ENCODE results near the gene LRRC27. TPM values are rescaled to one million over a fixed set of nuclear protein-coding genes. Genes with fewer than 3 reads are reported as not detected.

Gene LRRC27
- total and polyA plus RNA-seq, 2 of the 4 experiments (the other 2 are of a cell fraction), result 3.8 to 5.3 TPM

- Histone ChIP-seq H3K4me3 (ENCODE audit: insufficient read depth, low read depth, low read length) (no peak overlapping the region), H2BK15ac (ENCODE audit: low read depth, low read length) (no peak overlapping the region), H3K9me1 (ENCODE audit: insufficient read depth, low read length) (0 out of 2 replicates have a peak, but pooled peaks cover 3% of the 10 kb centered on the region), H3K9me3 (ENCODE audit: control insufficient read depth, insufficient read depth, low read length) (no peaks in the 10 kb centered on the region), H3K4me2 (ENCODE audit: low read depth, low read length) (no peak overlapping the region), H4K8ac (ENCODE audit: low read depth in 2 of 2, low read length in 2 of 2) (no peak overlapping the region), H3K14ac (replicated peaks; ENCODE audit: low read depth, low read length) (no peak overlapping the region), H2AFZ (replicated peaks; ENCODE audit: low read length, poor library complexity) (no peak overlapping the region), H2AK9ac (replicated peaks; ENCODE audit: low read depth, low read length, poor library complexity) (no peak overlapping the region), H3K4ac (ENCODE audit: low read depth, low read length) (no peak overlapping the region), H3K56ac (ENCODE audit: extremely low read depth, insufficient read depth, low read length) (no peak overlapping the region), H2BK20ac (ENCODE audit: low read depth, low read length) (no peak overlapping the region), H2AK5ac (ENCODE audit: low read depth, low read length) (no peak overlapping the region), H3K79me1 (ENCODE audit: low read depth in 1 of 2, low read length in 2 of 2) (no peaks in the 10 kb centered on the region), H3K36me3 (ENCODE audit: control insufficient read depth, insufficient read depth, low read length) (peaks cover 9% of the 10 kb centered on the region; the same call in 1 of the 2 replicates), H4K5ac (ENCODE audit: low read depth, low read length) (no peak overlapping the region), H4K20me1 (ENCODE audit: insufficient read depth, low read length) (no peaks in the 10 kb centered on the region), H3K27me3 (ENCODE audit: control insufficient read depth, insufficient read depth, low read length) (no peaks in the 10 kb centered on the region), H3K9ac (ENCODE audit: low read depth, low read length) (no peak overlapping the region), H3K18ac (ENCODE audit: low read depth, low read length) (no peak overlapping the region), H3K23ac (ENCODE audit: low read depth, low read length) (no peak overlapping the region), H4K91ac (ENCODE audit: insufficient read depth, low read depth, low read length) (no peak overlapping the region), H3K27ac (ENCODE audit: insufficient read depth, low read length) (no peak overlapping the region), H2BK5ac (ENCODE audit: low read depth, low read length, poor library complexity, severe bottlenecking) (peak overlapping the region; percentile 43), H2BK120ac (ENCODE audit: low read depth, low read length) (no peak overlapping the region), H3K4me1 (ENCODE audit: control insufficient read depth, insufficient read depth, low read length) (no peaks in the 10 kb centered on the region)
- no peak for TF ChIP-seq NFE2L2 (IDR thresholded peaks at IDR 0.05; ENCODE audit: low read depth, low read length)
- TF ChIP-seq CEBPB (IDR thresholded peaks at IDR 0.05; ENCODE audit: low read depth, low read length), result no peak
- no peak for TF ChIP-seq MAFK (IDR thresholded peaks at IDR 0.05; ENCODE audit: low read depth, low read length)
- no peak for TF ChIP-seq POLR2A (IDR thresholded peaks at IDR 0.05; ENCODE audit: low read depth, low read length)
- no peak for TF ChIP-seq ELK1 (IDR thresholded peaks at IDR 0.05; ENCODE audit: borderline replicate concordance, low read depth, low read length)
- no peak for TF ChIP-seq MAZ (IDR thresholded peaks at IDR 0.05; ENCODE audit: borderline replicate concordance, low read depth, low read length)
- no peak for TF ChIP-seq CHD1 (IDR thresholded peaks at IDR 0.05; ENCODE audit: low read depth, low read length)
- TF ChIP-seq SMC3 (IDR thresholded peaks at IDR 0.05; ENCODE audit: low read depth, low read length), result no peak
- TF ChIP-seq BHLHE40 (IDR thresholded peaks at IDR 0.05; ENCODE audit: low read depth, low read length), result no peak
- no peak for TF ChIP-seq CTCF (conservative IDR thresholded peaks at IDR 0.05; ENCODE audit: low read depth, low read length)
- TF ChIP-seq FOS (IDR thresholded peaks at IDR 0.05; ENCODE audit: low read depth, low read length), result no peak
- no peak for TF ChIP-seq USF2 (IDR thresholded peaks at IDR 0.05; ENCODE audit: low read depth, low read length)
- TF ChIP-seq MXI1 (IDR thresholded peaks at IDR 0.05; ENCODE audit: borderline replicate concordance, low read depth, low read length), result no peak
- no peak for TF ChIP-seq RCOR1 (IDR thresholded peaks at IDR 0.05; ENCODE audit: insufficient replicate concordance, low read length)
- no peak for TF ChIP-seq RAD21 (IDR thresholded peaks at IDR 0.05; ENCODE audit: low read length)
- no peak for TF ChIP-seq RFX5 (IDR thresholded peaks at IDR 0.05; ENCODE audit: low read depth, low read length)
- no peak for ATAC-seq (ENCODE audit: low read depth)
- BruUV-seq (replicated peaks), result no TSS peak
- dilution Hi-C loops (cut with HindIII; ENCODE audit: low sequenced_read_pairs, unreplicated experiment), result no loop called here
- intact Hi-C loops (cut with micrococcal nuclease), result no loop called here
- POLR2A ChIA-PET (ENCODE audit: unreplicated experiment), result no interaction called here
- CTCF ChIA-PET, result no interaction called here
- in situ Hi-C loops (cut with MboI; ENCODE audit: low sequenced_read_pairs), result no loop called here
- 37% methylated on average over 6 of the region's 16 CpGs; no CpG with 5 or more reads in 1 of the 2 experiments for WGBS, 2 experiments (ENCODE audit: extremely low coverage in 2 of 2, insufficient read length in 1 of 2)
- no peak for DNase-seq
These were observed 32.1 kb downstream of the LRRC27 start for GRCh38 chr10:132363921-132364593.
